WTC11 (cell line): ENCODE results near the gene NOL12. TPM values are rescaled to one million over a fixed set of nuclear protein-coding genes. Genes with fewer than 3 reads are reported as not detected.

Experiments
- ATAC-seq: fragments of 200-7000 bp; cut with Tn5 transposase; 2 replicates; pipeline ENCODE4 v1.10.0; 2021; ENCODE audit warnings: mild to moderate bottlenecking, moderate library complexity
- CTCF ChIA-PET: fragments of 300-600 bp; sonication (Branson Sonifier 250); formaldehyde crosslinking; loops from one replicate; lab custom pipeline; 2021; ENCODE audit warnings: antibody characterized with exemption; lab: Charles Lee
- POLR2A ChIA-PET: fragments of 350-600 bp; sonication (Branson Sonifier 250); formaldehyde crosslinking; loops from one replicate; lab custom pipeline; 2021; ENCODE audit warnings: antibody characterized with exemption; lab: Charles Lee
- DNase-seq: peaks from one replicate; pipeline ENCODE4 v3.0.0; 2021; ENCODE audit warnings: low spot score
- H3K27ac Mint-ChIP-seq: 2 replicates; pipeline ENCODE4 v1.8.0; 2021; ENCODE audit warnings: mixed read lengths
- H3K27me3 Mint-ChIP-seq: 2 replicates; pipeline ENCODE4 v1.8.0; 2021; ENCODE audit warnings: low read depth, mild to moderate bottlenecking, moderate library complexity, mixed read lengths
- H3K36me3 Mint-ChIP-seq: 2 replicates; pipeline ENCODE4 v1.8.0; 2021; ENCODE audit warnings: mixed read lengths
- H3K4me1 Mint-ChIP-seq: 2 replicates; pipeline ENCODE4 v1.8.0; 2022; ENCODE audit warnings: mixed read lengths
- H3K4me3 Mint-ChIP-seq: 2 replicates; pipeline ENCODE4 v1.8.0; 2021; ENCODE audit warnings: mild to moderate bottlenecking, moderate library complexity, mixed read lengths
- H3K9me3 Mint-ChIP-seq: 2 replicates; pipeline ENCODE4 v1.8.0; 2021; ENCODE audit warnings: mixed read lengths
- FOXK1 ChIP-seq: sonication (generic); formaldehyde crosslinking; IDR thresholded peaks from 2 replicates; pipeline ENCODE4 v1.8.0; 2022; ENCODE audit warnings: mild to moderate bottlenecking, moderate library complexity, missing genetic modification reagents
- NFE2L1 ChIP-seq: sonication (generic); formaldehyde crosslinking; IDR thresholded peaks from 2 replicates; pipeline ENCODE4 v1.8.1; 2023; ENCODE audit warnings: missing genetic modification reagents
- SP1 ChIP-seq: sonication (generic); formaldehyde crosslinking; conservative IDR thresholded peaks from 2 replicates; pipeline ENCODE4 v1.8.1; 2022; ENCODE audit warnings: missing genetic modification reagents
- ZNF416 ChIP-seq: fragments of 250-450 bp; sonication (Bioruptor Pico); IDR thresholded peaks from 2 replicates; pipeline ENCODE4 v1.9.0; 2021; ENCODE audit warnings: mild to moderate bottlenecking, inconsistent platforms
- ZNF423 ChIP-seq: fragments of 250-450 bp; sonication (Bioruptor Pico); IDR thresholded peaks from 2 replicates; pipeline ENCODE4 v2.1.2; 2022; ENCODE audit warnings: mild to moderate bottlenecking, moderate library complexity
- total RNA-seq: library from RNA; stranded (reverse); gene quantifications from 3 replicates; pipeline ENCODE4 v1.2.3, GENCODE V29; 2021
- TF ChIP-seq, protein P1 (sequence below): fragments of 250-450 bp; sonication (Bioruptor Pico); IDR thresholded peaks from 2 replicates; pipeline ENCODE4 v1.9.0; 2021; ENCODE audit warnings: mild to moderate bottlenecking
- TF ChIP-seq, protein P2 (sequence below): sonication (generic); formaldehyde crosslinking; IDR thresholded peaks from 2 replicates; pipeline ENCODE4 v1.8.1; 2023; ENCODE audit warnings: mild to moderate bottlenecking, missing genetic modification reagents
- TF ChIP-seq, protein P3 (sequence below): sonication (generic); formaldehyde crosslinking; IDR thresholded peaks from 2 replicates; pipeline ENCODE4 v1.8.0; 2022; ENCODE audit warnings: missing genetic modification reagents
- TF ChIP-seq, protein P4 (sequence below): sonication (generic); formaldehyde crosslinking; IDR thresholded peaks from 2 replicates; pipeline ENCODE4 v1.8.1; 2022; ENCODE audit warnings: mild to moderate bottlenecking, moderate library complexity, missing genetic modification reagents
- TF ChIP-seq, protein P5 (sequence below): sonication (generic); formaldehyde crosslinking; IDR thresholded peaks from 2 replicates; pipeline ENCODE4 v1.8.0; 2023; ENCODE audit warnings: missing genetic modification reagents, mild to moderate bottlenecking, borderline replicate concordance

Gene NOL12
- total RNA-seq, 1 experiment from 2014 or later: 24.9 TPM

DNA sequence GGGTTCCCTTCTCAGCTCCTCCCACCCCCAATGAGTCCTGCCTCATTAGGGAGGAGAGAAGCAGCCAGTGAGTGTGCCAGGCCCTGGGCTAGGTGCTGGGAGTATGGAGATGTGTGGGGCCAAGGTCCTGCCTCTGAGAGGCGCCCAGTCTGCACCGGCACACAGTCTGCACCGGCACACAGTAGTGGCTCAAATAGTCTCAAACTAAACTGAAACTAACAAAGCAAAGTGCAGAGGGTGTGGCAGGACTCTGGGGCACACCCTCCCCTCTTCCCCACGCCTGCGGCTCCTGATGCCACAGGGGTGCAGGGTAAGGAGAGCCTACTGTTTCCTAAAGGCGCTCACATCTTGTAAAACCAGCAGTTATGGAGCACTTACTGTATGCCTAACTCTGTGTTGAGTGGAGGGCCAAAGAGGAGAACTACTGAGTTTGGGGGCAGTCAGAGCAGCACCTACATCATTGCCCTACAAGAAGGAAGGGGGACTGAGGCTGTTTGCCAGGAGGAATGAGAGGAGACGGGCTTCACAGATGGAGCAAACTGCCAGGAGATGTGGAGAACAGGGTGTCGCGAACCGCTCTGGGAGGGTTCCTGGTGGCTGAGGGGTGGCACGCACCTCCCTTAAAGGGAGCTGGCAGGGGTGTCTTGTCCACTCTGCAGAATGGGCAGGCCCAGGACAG lies 47.6 kb upstream of the NOL12 start:
- CTCF ChIA-PET: interaction anchor here (0.6 to 3.4 kb wide), 11 partner anchors 13 to 206 kb away, joined by 3 to 17 read pairs (median 3); partner anchors contain the start of genes ANKRD54 and PDXP
- DNase-seq (peak; percentile 21), ATAC-seq (no peak)
- Mint-ChIP-seq H3K27ac (peak overlapping the region; percentile 42; the same call in 1 of the 2 replicates), H3K9me3 (no peaks in the 10 kb centered on the region), H3K4me1 (peaks cover 25% of the 10 kb centered on the region), H3K27me3 (no peaks in the 10 kb centered on the region), H3K36me3 (peaks cover 2% of the 10 kb centered on the region), H3K4me3 (peak overlapping the region; percentile 82)
- POLR2A ChIA-PET: no interaction called here
- TF ChIP-seq FOXK1 (CRISPR knock-in tag) (no peak), NFE2L1 (CRISPR knock-in tag) (0 out of 2 replicates have a peak, but pooled peaks have one; percentile 17), ZNF416 (no peak)
- TF ChIP-seq, protein P1, sequence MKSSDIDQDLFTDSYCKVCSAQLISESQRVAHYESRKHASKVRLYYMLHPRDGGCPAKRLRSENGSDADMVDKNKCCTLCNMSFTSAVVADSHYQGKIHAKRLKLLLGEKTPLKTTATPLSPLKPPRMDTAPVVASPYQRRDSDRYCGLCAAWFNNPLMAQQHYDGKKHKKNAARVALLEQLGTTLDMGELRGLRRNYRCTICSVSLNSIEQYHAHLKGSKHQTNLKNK (CRISPR knock-in tag): no peak

DNA sequence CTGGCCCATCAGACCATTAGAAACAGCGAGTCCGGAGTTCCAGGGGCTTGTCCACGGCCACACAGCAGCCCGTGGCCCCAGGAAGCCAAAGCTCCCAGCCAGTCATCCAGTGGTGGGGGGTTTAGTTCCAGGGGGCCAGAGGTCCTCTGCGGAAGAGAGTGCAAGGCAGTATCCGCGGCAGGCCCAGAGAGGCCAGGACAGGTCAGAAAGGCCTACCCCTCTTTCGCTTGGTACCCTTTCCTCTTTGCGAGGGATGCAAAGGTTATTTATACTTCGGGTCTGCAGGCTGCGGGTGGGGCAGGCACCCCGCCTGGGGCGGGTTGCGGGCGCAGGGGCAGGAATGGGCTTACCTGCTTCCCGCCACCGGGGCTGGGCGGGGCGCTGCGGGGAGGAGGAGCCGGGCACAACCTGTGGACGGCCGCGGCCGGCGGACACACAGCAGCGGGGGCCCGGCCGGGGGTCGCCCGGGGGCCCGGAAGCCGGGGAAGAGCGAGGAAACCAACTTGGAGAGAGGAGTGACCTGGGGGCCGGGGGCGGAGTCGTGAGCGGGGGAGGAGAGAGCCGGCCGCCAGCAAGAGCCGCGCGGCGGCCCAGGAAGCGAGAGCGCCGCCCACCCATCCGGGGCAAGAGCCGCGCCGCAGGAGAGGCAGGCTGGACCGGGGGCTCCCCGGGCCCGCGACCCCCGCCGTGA lies 46.9 kb upstream of the NOL12 start, which contains the start of gene SH3BP1:
TSS of gene SH3BP1 (plus strand) at position 600 of the 691 bp plus-strand sequence. CDS start 119 bp downstream, outside the sequence.
- Mint-ChIP-seq H3K9me3 (no peaks in the 10 kb centered on the region), H3K4me3 (peak within 1 kb of the TSS; percentile 82), H3K36me3 (peaks cover 7% of the 10 kb centered on the region), H3K4me1 (peaks cover 20% of the 10 kb centered on the region), H3K27me3 (no peaks in the 10 kb centered on the region), H3K27ac (peak within 1 kb of the TSS; percentile 42)
- peak; percentile 81 for DNase-seq
- ChIA-PET POLR2A (interaction anchor here (0.6 to 1.0 kb wide), 2 partner anchors 102 to 866 kb away, joined by 3 to 5 read pairs; no protein-coding TSS in a partner anchor), CTCF (interaction anchor here (1.0 to 4.9 kb wide), 7 partner anchors 20 to 142 kb away, joined by 3 to 161 read pairs (median 4); partner anchors contain the start of genes GGA1 and PDXP)
- ATAC-seq: peak; percentile 53
- TF ChIP-seq SP1 (CRISPR knock-in tag) (0 out of 2 replicates have a peak, but pooled peaks have one; percentile 23), ZNF423 (CRISPR knock-in tag) (0 out of 2 replicates have a peak, but pooled peaks have one; percentile 2), ZNF416 (no peak)
- TF ChIP-seq, protein P2, sequence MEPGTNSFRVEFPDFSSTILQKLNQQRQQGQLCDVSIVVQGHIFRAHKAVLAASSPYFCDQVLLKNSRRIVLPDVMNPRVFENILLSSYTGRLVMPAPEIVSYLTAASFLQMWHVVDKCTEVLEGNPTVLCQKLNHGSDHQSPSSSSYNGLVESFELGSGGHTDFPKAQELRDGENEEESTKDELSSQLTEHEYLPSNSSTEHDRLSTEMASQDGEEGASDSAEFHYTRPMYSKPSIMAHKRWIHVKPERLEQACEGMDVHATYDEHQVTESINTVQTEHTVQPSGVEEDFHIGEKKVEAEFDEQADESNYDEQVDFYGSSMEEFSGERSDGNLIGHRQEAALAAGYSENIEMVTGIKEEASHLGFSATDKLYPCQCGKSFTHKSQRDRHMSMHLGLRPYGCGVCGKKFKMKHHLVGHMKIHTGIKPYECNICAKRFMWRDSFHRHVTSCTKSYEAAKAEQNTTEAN (CRISPR knock-in tag): 0 out of 2 replicates have a peak, but pooled peaks have one; percentile 49
- TF ChIP-seq, protein P3, sequence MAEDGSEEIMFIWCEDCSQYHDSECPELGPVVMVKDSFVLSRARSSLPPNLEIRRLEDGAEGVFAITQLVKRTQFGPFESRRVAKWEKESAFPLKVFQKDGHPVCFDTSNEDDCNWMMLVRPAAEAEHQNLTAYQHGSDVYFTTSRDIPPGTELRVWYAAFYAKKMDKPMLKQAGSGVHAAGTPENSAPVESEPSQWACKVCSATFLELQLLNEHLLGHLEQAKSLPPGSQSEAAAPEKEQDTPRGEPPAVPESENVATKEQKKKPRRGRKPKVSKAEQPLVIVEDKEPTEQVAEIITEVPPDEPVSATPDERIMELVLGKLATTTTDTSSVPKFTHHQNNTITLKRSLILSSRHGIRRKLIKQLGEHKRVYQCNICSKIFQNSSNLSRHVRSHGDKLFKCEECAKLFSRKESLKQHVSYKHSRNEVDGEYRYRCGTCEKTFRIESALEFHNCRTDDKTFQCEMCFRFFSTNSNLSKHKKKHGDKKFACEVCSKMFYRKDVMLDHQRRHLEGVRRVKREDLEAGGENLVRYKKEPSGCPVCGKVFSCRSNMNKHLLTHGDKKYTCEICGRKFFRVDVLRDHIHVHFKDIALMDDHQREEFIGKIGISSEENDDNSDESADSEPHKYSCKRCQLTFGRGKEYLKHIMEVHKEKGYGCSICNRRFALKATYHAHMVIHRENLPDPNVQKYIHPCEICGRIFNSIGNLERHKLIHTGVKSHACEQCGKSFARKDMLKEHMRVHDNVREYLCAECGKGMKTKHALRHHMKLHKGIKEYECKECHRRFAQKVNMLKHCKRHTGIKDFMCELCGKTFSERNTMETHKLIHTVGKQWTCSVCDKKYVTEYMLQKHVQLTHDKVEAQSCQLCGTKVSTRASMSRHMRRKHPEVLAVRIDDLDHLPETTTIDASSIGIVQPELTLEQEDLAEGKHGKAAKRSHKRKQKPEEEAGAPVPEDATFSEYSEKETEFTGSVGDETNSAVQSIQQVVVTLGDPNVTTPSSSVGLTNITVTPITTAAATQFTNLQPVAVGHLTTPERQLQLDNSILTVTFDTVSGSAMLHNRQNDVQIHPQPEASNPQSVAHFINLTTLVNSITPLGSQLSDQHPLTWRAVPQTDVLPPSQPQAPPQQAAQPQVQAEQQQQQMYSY (CRISPR knock-in tag): no peak
- TF ChIP-seq, protein P4, sequence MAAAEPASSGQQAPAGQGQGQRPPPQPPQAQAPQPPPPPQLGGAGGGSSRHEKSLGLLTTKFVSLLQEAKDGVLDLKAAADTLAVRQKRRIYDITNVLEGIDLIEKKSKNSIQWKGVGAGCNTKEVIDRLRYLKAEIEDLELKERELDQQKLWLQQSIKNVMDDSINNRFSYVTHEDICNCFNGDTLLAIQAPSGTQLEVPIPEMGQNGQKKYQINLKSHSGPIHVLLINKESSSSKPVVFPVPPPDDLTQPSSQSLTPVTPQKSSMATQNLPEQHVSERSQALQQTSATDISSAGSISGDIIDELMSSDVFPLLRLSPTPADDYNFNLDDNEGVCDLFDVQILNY (CRISPR knock-in tag): peak; percentile 89
- TF ChIP-seq, protein P5, sequence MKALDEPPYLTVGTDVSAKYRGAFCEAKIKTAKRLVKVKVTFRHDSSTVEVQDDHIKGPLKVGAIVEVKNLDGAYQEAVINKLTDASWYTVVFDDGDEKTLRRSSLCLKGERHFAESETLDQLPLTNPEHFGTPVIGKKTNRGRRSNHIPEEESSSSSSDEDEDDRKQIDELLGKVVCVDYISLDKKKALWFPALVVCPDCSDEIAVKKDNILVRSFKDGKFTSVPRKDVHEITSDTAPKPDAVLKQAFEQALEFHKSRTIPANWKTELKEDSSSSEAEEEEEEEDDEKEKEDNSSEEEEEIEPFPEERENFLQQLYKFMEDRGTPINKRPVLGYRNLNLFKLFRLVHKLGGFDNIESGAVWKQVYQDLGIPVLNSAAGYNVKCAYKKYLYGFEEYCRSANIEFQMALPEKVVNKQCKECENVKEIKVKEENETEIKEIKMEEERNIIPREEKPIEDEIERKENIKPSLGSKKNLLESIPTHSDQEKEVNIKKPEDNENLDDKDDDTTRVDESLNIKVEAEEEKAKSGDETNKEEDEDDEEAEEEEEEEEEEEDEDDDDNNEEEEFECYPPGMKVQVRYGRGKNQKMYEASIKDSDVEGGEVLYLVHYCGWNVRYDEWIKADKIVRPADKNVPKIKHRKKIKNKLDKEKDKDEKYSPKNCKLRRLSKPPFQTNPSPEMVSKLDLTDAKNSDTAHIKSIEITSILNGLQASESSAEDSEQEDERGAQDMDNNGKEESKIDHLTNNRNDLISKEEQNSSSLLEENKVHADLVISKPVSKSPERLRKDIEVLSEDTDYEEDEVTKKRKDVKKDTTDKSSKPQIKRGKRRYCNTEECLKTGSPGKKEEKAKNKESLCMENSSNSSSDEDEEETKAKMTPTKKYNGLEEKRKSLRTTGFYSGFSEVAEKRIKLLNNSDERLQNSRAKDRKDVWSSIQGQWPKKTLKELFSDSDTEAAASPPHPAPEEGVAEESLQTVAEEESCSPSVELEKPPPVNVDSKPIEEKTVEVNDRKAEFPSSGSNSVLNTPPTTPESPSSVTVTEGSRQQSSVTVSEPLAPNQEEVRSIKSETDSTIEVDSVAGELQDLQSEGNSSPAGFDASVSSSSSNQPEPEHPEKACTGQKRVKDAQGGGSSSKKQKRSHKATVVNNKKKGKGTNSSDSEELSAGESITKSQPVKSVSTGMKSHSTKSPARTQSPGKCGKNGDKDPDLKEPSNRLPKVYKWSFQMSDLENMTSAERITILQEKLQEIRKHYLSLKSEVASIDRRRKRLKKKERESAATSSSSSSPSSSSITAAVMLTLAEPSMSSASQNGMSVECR (CRISPR knock-in tag): peak; percentile 26; the same call in 1 of the 2 replicates
